Cardiac muscle cell (in vitro differentiated cells and primary cell): ENCODE measurements around the gene ANO1. TPM values are rescaled to one million over a fixed set of nuclear protein-coding genes. Genes with fewer than 3 reads are reported as not detected.
"Not testable (repeated sequence)": the region's sequence is repeated elsewhere in the genome, so short reads cannot be mapped to it uniquely, and the experiment has no call there.

Source experiments
- DNase-seq, 2 donors: peaks; one replicate each; pipeline versions ENCODE4 v3.0.0 to v3.0.0-alpha.2; 2010 to 2017; ENCODE audit warnings: low read depth in 1 of 2, low spot score in 1 of 2
- H3K27ac ChIP-seq: fragments of 200-600 bp; sonication (generic); 2 replicates; pipeline ENCODE4 v1.5.1; 2016
- H3K27me3 ChIP-seq: fragments of 200-600 bp; sonication (generic); 2 replicates; pipeline ENCODE4 v1.6.0; 2016; ENCODE audit warnings: control low read depth
- H3K36me3 ChIP-seq: fragments of 200-600 bp; sonication (generic); 2 replicates; pipeline ENCODE4 v1.5.1; 2016; ENCODE audit warnings: control low read depth
- H3K4me1 ChIP-seq: fragments of 200-600 bp; sonication (generic); 2 replicates; pipeline ENCODE4 v1.8.1; 2017; ENCODE audit warnings: low read depth, mild to moderate bottlenecking, mixed run types
- H3K4me3 ChIP-seq: fragments of 200-600 bp; sonication (generic); 2 replicates; pipeline ENCODE4 v1.5.1; 2016; ENCODE audit warnings: mild to moderate bottlenecking
- H3K9me3 ChIP-seq: fragments of 200-600 bp; sonication (generic); 2 replicates; pipeline ENCODE4 v1.5.1; 2017; ENCODE audit warnings: low read depth, mild to moderate bottlenecking, control low read depth
- CTCF ChIP-seq: IDR thresholded peaks from 2 replicates; pipeline ENCODE4 v1.5.1; 2012; ENCODE audit warnings: low read depth, mild to moderate bottlenecking, low read length
- polyA plus RNA-seq: library from polyadenylated mRNA; unstranded; fragments of >200 nt; fragmentation: Nextera tagmentation; extraction: Ambion mirVana; gene quantifications from 2 replicates; pipeline ENCODE4 v1.2.1, GENCODE V29; 2016
- total RNA-seq: library from RNA; depleted of rRNA; stranded (reverse); fragments of >200 nt; gene quantifications from 2 replicates; pipeline ENCODE4 v1.2.3, GENCODE V29; 2016

The ANO1 gene
- total and polyA plus RNA-seq, 2 experiments from 2014 or later: 0.09 to 0.86 TPM

GRCh38 chr11:70032470-70032795 is 45.7 kb upstream of the ANO1 start:
- no peak for TF ChIP-seq CTCF
- Histone ChIP-seq H3K4me1 (no peaks in the 10 kb centered on the region), H3K9me3 (no peaks in the 10 kb centered on the region), H3K27me3 (peaks cover 3% of the 10 kb centered on the region), H3K4me3 (no peak overlapping the region), H3K36me3 (no peaks in the 10 kb centered on the region), H3K27ac (no peak overlapping the region)
- DNase-seq: no peak

- Histone ChIP-seq H3K36me3 (no peaks in the 10 kb centered on the region), H3K4me1 (no peaks in the 10 kb centered on the region), H3K27ac (no peak overlapping the region), H3K27me3 (peaks cover 3% of the 10 kb centered on the region), H3K4me3 (no peak overlapping the region), H3K9me3 (no peaks in the 10 kb centered on the region)
- DNase-seq: no peak
- TF ChIP-seq CTCF: no peak
Observed at GRCh38 chr11:70032943-70033710, 45.0 kb upstream of the ANO1 start.

GRCh38 chr11:70033711-70034070 is 44.4 kb upstream of the ANO1 start:
- TF ChIP-seq CTCF: no peak
- no peak for DNase-seq
- Histone ChIP-seq H3K27me3 (peaks cover 3% of the 10 kb centered on the region), H3K4me1 (no peaks in the 10 kb centered on the region), H3K36me3 (no peaks in the 10 kb centered on the region), H3K9me3 (no peaks in the 10 kb centered on the region), H3K27ac (no peak overlapping the region), H3K4me3 (no peak overlapping the region)

- no peak for DNase-seq
- no peaks in the 10 kb centered on the region for H3K4me1 ChIP-seq
- peaks cover 3% of the 10 kb centered on the region for H3K27me3 ChIP-seq
- no peaks in the 10 kb centered on the region for H3K36me3 ChIP-seq
- H3K4me3 ChIP-seq: no peak overlapping the region
- no peaks in the 10 kb centered on the region for H3K9me3 ChIP-seq
- no peak for TF ChIP-seq CTCF
- no peak overlapping the region for H3K27ac ChIP-seq
Observed at GRCh38 chr11:70034740-70035365, 43.3 kb upstream of the ANO1 start.

GRCh38 chr11:70035665-70036064 is 42.5 kb upstream of the ANO1 start:
- not testable (repeated sequence) for H3K4me3 ChIP-seq, H3K9me3 ChIP-seq, H3K4me1 ChIP-seq, H3K36me3 ChIP-seq, H3K27ac ChIP-seq, DNase-seq, H3K27me3 ChIP-seq
